PC-9 (cell line): ENCODE measurements around the gene PLEKHA5. TPM values are rescaled to one million over a fixed set of nuclear protein-coding genes. Genes with fewer than 3 reads are reported as not detected.

ENCODE experiments used
- BruUV-seq: library from RNA; stranded (reverse); fragments of 400-500 nt; replicated peaks from 2 replicates; lab custom pipeline; 2021; lab: Mats Ljungman, UMichigan
- CTCF ChIA-PET: fragments of 300-600 bp; sonication (Branson Sonifier 250); formaldehyde crosslinking; loops from one replicate; lab custom pipeline; 2022; ENCODE audit warnings: antibody characterized with exemption; lab: Charles Lee
- POLR2A ChIA-PET: fragments of 300-600 bp; sonication (Branson Sonifier 250); formaldehyde crosslinking; loops from one replicate; lab custom pipeline; 2022; ENCODE audit warnings: antibody characterized with exemption; ENCODE audit not compliant: unreplicated experiment; lab: Charles Lee
- DNase-seq, 2 experiments: peaks; one replicate each; pipeline versions ENCODE4 v3.0.0 to v3.0.0-alpha.2; 2015 to 2022; ENCODE audit warnings: mixed read lengths in 1 of 2
- H2AFZ ChIP-seq: fragments of 200-600 bp; sonication (generic); 2 replicates; pipeline ENCODE4 v1.8.1; 2017; ENCODE audit warnings: antibody characterized with exemption
- H3F3A ChIP-seq: fragments of 200-600 bp; sonication (generic); 2 replicates; pipeline ENCODE4 v1.8.1; 2017; ENCODE audit warnings: antibody characterized with exemption, mild to moderate bottlenecking, low read depth; ENCODE audit not compliant: insufficient read depth
- H3K27ac ChIP-seq: fragments of 200-600 bp; sonication (generic); 2 replicates; pipeline ENCODE4 v1.6.1; 2016; ENCODE audit warnings: mixed run types
- H3K27me3 ChIP-seq: fragments of 200-600 bp; sonication (generic); 2 replicates; pipeline ENCODE4 v1.6.1; 2016; ENCODE audit warnings: low read depth, mixed run types; ENCODE audit not compliant: insufficient read depth
- H3K36me3 ChIP-seq: fragments of 200-600 bp; sonication (generic); 2 replicates; pipeline ENCODE4 v1.6.1; 2016; ENCODE audit warnings: low read depth, mixed run types
- H3K4me1 ChIP-seq: fragments of 200-600 bp; sonication (generic); replicated peaks from 2 replicates; pipeline ENCODE4 v1.6.1; 2016; ENCODE audit warnings: mixed run types; ENCODE audit not compliant: insufficient read depth
- H3K4me2 ChIP-seq: fragments of 200-600 bp; sonication (generic); 2 replicates; pipeline ENCODE4 v1.6.1; 2017; ENCODE audit warnings: mixed run types
- H3K4me3 ChIP-seq: fragments of 200-600 bp; sonication (generic); 2 replicates; pipeline ENCODE4 v1.6.1; 2016; ENCODE audit warnings: mixed run types
- H3K79me2 ChIP-seq: fragments of 200-600 bp; sonication (generic); 2 replicates; pipeline ENCODE4 v1.6.1; 2017; ENCODE audit warnings: low read depth, mixed run types
- H3K9me2 ChIP-seq: fragments of 200-600 bp; sonication (generic); 2 replicates; pipeline ENCODE4 v1.8.1; 2017; ENCODE audit warnings: mild to moderate bottlenecking; ENCODE audit not compliant: insufficient read depth
- H3K9me3 ChIP-seq: fragments of 200-600 bp; sonication (generic); 2 replicates; pipeline ENCODE4 v1.8.1; 2016; ENCODE audit warnings: low read depth; ENCODE audit not compliant: insufficient read depth
- H4K20me1 ChIP-seq: fragments of 200-600 bp; sonication (generic); 2 replicates; pipeline ENCODE4 v1.8.1; 2017; ENCODE audit not compliant: insufficient read depth
- CTCF ChIP-seq: fragments of 200-600 bp; sonication (generic); conservative IDR thresholded peaks from 2 replicates; pipeline ENCODE4 v1.6.1; 2017; ENCODE audit warnings: mixed run types, antibody characterized with exemption, mild to moderate bottlenecking, moderate library complexity
- EZH2 ChIP-seq: fragments of 200-600 bp; sonication (generic); IDR thresholded peaks from 2 replicates; pipeline ENCODE4 v1.8.0; 2017; ENCODE audit warnings: antibody characterized with exemption, low read depth
- intact Hi-C: fragments of 100-400 bp; cut with micrococcal nuclease; formaldehyde crosslinking; loops from one replicate; pipeline ENCODE4 v1.10.0; 2022; ENCODE audit not compliant: unreplicated experiment
- total RNA-seq: library from RNA; stranded (reverse); gene quantifications from 2 replicates; pipeline ENCODE4 v1.2.3, GENCODE V29; 2021

The PLEKHA5 gene
- total RNA-seq, 1 experiment from 2014 or later = 54.1 TPM

GRCh38 chr12:19191089-19191488 is 61.6 kb downstream of the PLEKHA5 start:
- no TSS peak for BruUV-seq
- no peak for DNase-seq
- POLR2A ChIA-PET = no interaction called here
- Histone ChIP-seq H3K9me3 (no peaks in the 10 kb centered on the region), H3K79me2 (peaks cover 5% of the 10 kb centered on the region; the same call in 1 of the 2 replicates), H3K27ac (no peak overlapping the region), H2AFZ (no peak overlapping the region), H3K4me1 (no peaks in the 10 kb centered on the region), H3K36me3 (no peaks in the 10 kb centered on the region), H3K4me2 (no peak overlapping the region), H4K20me1 (no peaks in the 10 kb centered on the region), H3K4me3 (no peak overlapping the region), H3F3A (no peaks in the 10 kb centered on the region), H3K27me3 (no peaks in the 10 kb centered on the region), H3K9me2 (no peaks in the 10 kb centered on the region)
- intact Hi-C loops = no loop called here
- CTCF ChIA-PET = no interaction called here
- no peak for TF ChIP-seq EZH2
- no peak for TF ChIP-seq CTCF

GRCh38 chr12:19191563-19191962 is 62.0 kb downstream of the PLEKHA5 start:
- H3K36me3 ChIP-seq = no peaks in the 10 kb centered on the region
- no peaks in the 10 kb centered on the region for H3K9me2 ChIP-seq
- no peak overlapping the region for H3K27ac ChIP-seq
- POLR2A ChIA-PET = no interaction called here
- H3K79me2 ChIP-seq = peaks cover 5% of the 10 kb centered on the region; the same call in 1 of the 2 replicates
- TF ChIP-seq CTCF (no peak), EZH2 (no peak)
- intact Hi-C loops = no loop called here
- no peak overlapping the region for H3K4me2 ChIP-seq
- BruUV-seq = no TSS peak
- H3K27me3 ChIP-seq = no peaks in the 10 kb centered on the region
- no peak overlapping the region for H3K4me3 ChIP-seq
- DNase-seq = no peak
- H3K9me3 ChIP-seq = no peaks in the 10 kb centered on the region
- H2AFZ ChIP-seq = no peak overlapping the region
- CTCF ChIA-PET = no interaction called here
- no peaks in the 10 kb centered on the region for H3K4me1 ChIP-seq
- H3F3A ChIP-seq = no peaks in the 10 kb centered on the region
- no peaks in the 10 kb centered on the region for H4K20me1 ChIP-seq

GRCh38 chr12:19192710-19193109 is 63.2 kb downstream of the PLEKHA5 start:
- H3K4me1 ChIP-seq = no peaks in the 10 kb centered on the region
- H3F3A ChIP-seq = no peaks in the 10 kb centered on the region
- TF ChIP-seq EZH2 (no peak), CTCF (no peak)
- H2AFZ ChIP-seq = no peak overlapping the region
- intact Hi-C loops = no loop called here
- no peak for DNase-seq
- H3K4me2 ChIP-seq = no peak overlapping the region
- no peaks in the 10 kb centered on the region for H3K36me3 ChIP-seq
- no peaks in the 10 kb centered on the region for H3K27me3 ChIP-seq
- no peak overlapping the region for H3K4me3 ChIP-seq
- ChIA-PET CTCF (no interaction called here), POLR2A (no interaction called here)
- H3K79me2 ChIP-seq = peaks cover under 1% of the 10 kb centered on the region; the same call in 1 of the 2 replicates
- H3K9me2 ChIP-seq = no peaks in the 10 kb centered on the region
- no peaks in the 10 kb centered on the region for H4K20me1 ChIP-seq
- H3K9me3 ChIP-seq = no peaks in the 10 kb centered on the region
- BruUV-seq = no TSS peak
- no peak overlapping the region for H3K27ac ChIP-seq
